HCT116 (cell line): ENCODE data around the gene WNK2. TPM values are rescaled to one million over a fixed set of nuclear protein-coding genes. Genes with fewer than 3 reads are reported as not detected.

Experiments used
- ATAC-seq: fragments of 200-7000 bp; cut with Tn5 transposase; 2 replicates; pipeline ENCODE4 v1.9.1; 2020; ENCODE audit warnings: mild to moderate bottlenecking, moderate library complexity
- BruUV-seq: library from RNA; stranded (reverse); fragments of 400-500 nt; replicated peaks from 2 replicates; lab custom pipeline; 2021; lab: Mats Ljungman, UMichigan
- CTCF ChIA-PET: fragments of 300-600 bp; sonication (Branson Sonifier 250); formaldehyde crosslinking; loops from one replicate; lab custom pipeline; 2021; ENCODE audit warnings: antibody characterized with exemption; lab: Charles Lee
- POLR2A ChIA-PET: fragments of 300-600, 350-600 bp; sonication (Branson Sonifier 250); formaldehyde crosslinking; loops from one replicate; lab custom pipeline; 2021; ENCODE audit warnings: antibody characterized with exemption; lab: Charles Lee
- RAD21 ChIA-PET, 2 experiments: fragments of 300-600 bp; sonication (Branson Sonifier 250); formaldehyde crosslinking; loops; one replicate each; lab custom pipeline; 2023; ENCODE audit warnings: low total read pairs in 2 of 2; ENCODE audit not compliant: uncharacterized antibody in 2 of 2, unreplicated experiment in 2 of 2, low non-redundant PET in 1 of 2; lab: Charles Lee
- DNase-seq: peaks from one replicate; pipeline ENCODE4 v3.0.0-alpha.2; 2010; ENCODE audit warnings: low read depth, low spot score
- H2AFZ ChIP-seq: fragments of 200-600 bp; shearing (Covaris generic), sonication (generic); 2 replicates; pipeline ENCODE4 v1.6.1; 2017; ENCODE audit warnings: low read depth, mixed run types, mixed read lengths, antibody characterized with exemption, low read length; ENCODE audit not compliant: poor library complexity, severe bottlenecking
- H3K27ac ChIP-seq: 2 replicates; pipeline ENCODE4 v1.5.1; 2012; ENCODE audit warnings: low read depth, low read length
- H3K27me3 ChIP-seq: fragments of 200-600 bp; sonication (generic); 2 replicates; pipeline ENCODE4 v1.6.1; 2016; ENCODE audit warnings: mixed run types, low read length, mixed read lengths; ENCODE audit not compliant: insufficient read depth
- H3K36me3 ChIP-seq, 2 experiments: fragments of 200-500 bp in 1 of 2; fragments of 200-600 bp in 1 of 2; sonication (Bioruptor generic) in 1 of 2; sonication (generic) in 1 of 2; 2 replicates each; pipeline versions ENCODE4 v1.5.1 to v1.6.1; 2014 to 2016; ENCODE audit warnings: low read length in 2 of 2, inconsistent platforms in 1 of 2, mixed read lengths in 1 of 2, mixed run types in 1 of 2; ENCODE audit not compliant: insufficient read depth in 2 of 2, control insufficient read depth in 1 of 2
- H3K4me1 ChIP-seq, 2 experiments: fragments of 200-600 bp in 1 of 2; sonication (generic) in 1 of 2; 2 replicates each; pipeline versions ENCODE4 v1.5.1 to v1.6.1; 2012 to 2017; ENCODE audit warnings: low read length in 2 of 2, inconsistent platforms in 1 of 2, mild to moderate bottlenecking in 1 of 2, mixed read lengths in 1 of 2, mixed run types in 1 of 2, moderate library complexity in 1 of 2; ENCODE audit not compliant: insufficient read depth in 2 of 2, control insufficient read depth in 1 of 2
- H3K4me2 ChIP-seq: fragments of 200-600 bp; sonication (generic); 2 replicates; pipeline ENCODE4 v1.6.1; 2017; ENCODE audit warnings: mixed run types, low read length, mixed read lengths
- H3K4me3 ChIP-seq, 2 experiments: fragments of 200-600 bp in 1 of 2; sonication (generic) in 1 of 2; replicated peaks in 1 of 2; 2 replicates each; pipeline ENCODE4 v1.5.1; 2011 to 2016; ENCODE audit warnings: low read length in 2 of 2, control low read depth in 1 of 2, low read depth in 1 of 2, mild to moderate bottlenecking in 1 of 2, mixed read lengths in 1 of 2, mixed run types in 1 of 2
- H3K79me2 ChIP-seq: fragments of 200-600 bp; sonication (generic); 2 replicates; pipeline ENCODE4 v1.6.1; 2017; ENCODE audit warnings: mild to moderate bottlenecking, mixed run types, low read length, moderate library complexity, mixed read lengths; ENCODE audit not compliant: insufficient read depth
- H3K9ac ChIP-seq: fragments of 200-600 bp; sonication (generic); 2 replicates; pipeline ENCODE4 v1.6.1; 2016; ENCODE audit warnings: low read length, mixed read lengths
- H3K9me2 ChIP-seq: fragments of 200-600 bp; sonication (generic), shearing (Covaris generic); 2 replicates; pipeline ENCODE4 v1.6.1; 2017; ENCODE audit warnings: mixed run types, mild to moderate bottlenecking, moderate library complexity; ENCODE audit not compliant: insufficient read depth
- H3K9me3 ChIP-seq, 2 experiments: fragments of 200-500 bp in 1 of 2; fragments of 200-600 bp in 1 of 2; sonication (Bioruptor generic) in 1 of 2; sonication (generic) in 1 of 2; 2 replicates each; pipeline ENCODE4 v1.6.1; 2014 to 2017; ENCODE audit warnings: low read length in 2 of 2, mixed read lengths in 2 of 2, inconsistent platforms in 1 of 2, low read depth in 1 of 2, mild to moderate bottlenecking in 1 of 2, mixed run types in 1 of 2, moderate library complexity in 1 of 2; ENCODE audit not compliant: control insufficient read depth in 1 of 2, insufficient read depth in 1 of 2
- H4K20me1 ChIP-seq: fragments of 200-600 bp; sonication (generic), shearing (Covaris generic); 2 replicates; pipeline ENCODE4 v1.6.1; 2017; ENCODE audit warnings: mixed run types, mild to moderate bottlenecking, moderate library complexity; ENCODE audit not compliant: insufficient read depth
- CEBPB ChIP-seq: IDR thresholded peaks from 2 replicates; pipeline ENCODE4 v1.6.1; 2012; ENCODE audit warnings: low read depth
- CTCF ChIP-seq, 3 experiments: fragments of 200-600 bp in 1 of 3; sonication (generic) in 1 of 3; IDR thresholded peaks in 2 of 3; conservative IDR thresholded peaks in 1 of 3; 2 replicates each; pipeline ENCODE4 v1.5.1; 2012 to 2017; ENCODE audit warnings: low read depth in 2 of 3, low read length in 2 of 3, antibody characterized with exemption in 1 of 3, borderline replicate concordance in 1 of 3, control low read depth in 1 of 3, mild to moderate bottlenecking in 1 of 3, mixed read lengths in 1 of 3, mixed run types in 1 of 3, moderate library complexity in 1 of 3; ENCODE audit not compliant: insufficient read depth in 1 of 3
- EZH2 ChIP-seq: fragments of 200-600 bp; sonication (generic); IDR thresholded peaks from 2 replicates; pipeline ENCODE4 v1.6.1; 2017; ENCODE audit warnings: antibody characterized with exemption, mixed run types
- RAD21 ChIP-seq: IDR thresholded peaks from 2 replicates; pipeline ENCODE4 v1.6.1; 2012; ENCODE audit warnings: low read depth, mild to moderate bottlenecking
- REST ChIP-seq: IDR thresholded peaks from 2 replicates; pipeline ENCODE4 v1.6.1; 2012; ENCODE audit warnings: low read depth
- ZFX ChIP-seq: fragments of 450-650 bp; IDR thresholded peaks from 2 replicates; pipeline ENCODE4 v1.6.1; 2017
- intact Hi-C: fragments of 100-400 bp; cut with micrococcal nuclease; formaldehyde crosslinking; loops from 2 replicates; pipeline ENCODE4 v1.10.0; 2022
- total RNA-seq: library from RNA; stranded (reverse); gene quantifications from one replicate; pipeline ENCODE4 v1.2.1, GENCODE V29; 2021; ENCODE audit not compliant: unreplicated experiment

WNK2 gene
- total RNA-seq, 1 experiment from 2014 or later = 24.4 TPM

- no peak overlapping the region for H3K9ac ChIP-seq
- no peaks in the 10 kb centered on the region; a peak in 1 of 4 replicates for H3K36me3 ChIP-seq
- H2AFZ ChIP-seq = no peak overlapping the region
- H3K79me2 ChIP-seq = no peaks in the 10 kb centered on the region
- ChIA-PET POLR2A (no interaction called here), CTCF (interaction anchor here (0.5 to 1.9 kb wide), 14 partner anchors 10 to 299 kb away, joined by 3 to 13 read pairs (median 6); no protein-coding TSS in a partner anchor), RAD21 (interaction anchor here (0.7 to 1.2 kb wide), 5 partner anchors 138 to 264 kb away, joined by 3 to 7 read pairs (median 4); no protein-coding TSS in a partner anchor)
- H3K9me3 ChIP-seq = no peaks in the 10 kb centered on the region
- H3K9me2 ChIP-seq = no peaks in the 10 kb centered on the region
- H3K27me3 ChIP-seq = no peaks in the 10 kb centered on the region
- intact Hi-C loops = loop anchor here (1.0 to 10.0 kb wide), 2 partner anchors 142 to 262 kb away; no protein-coding TSS in a partner anchor
- ATAC-seq = peak; percentile 86
- no peak overlapping the region for H3K27ac ChIP-seq
- H3K4me2 ChIP-seq = no peak overlapping the region
- no TSS peak for BruUV-seq
- DNase-seq = peak; percentile 42
- no peak overlapping the region for H3K4me3 ChIP-seq
- no peaks in the 10 kb centered on the region for H4K20me1 ChIP-seq
- TF ChIP-seq CEBPB (no peak), ZFX (no peak), RAD21 (peak; percentile 86), EZH2 (no peak), REST (no peak), CTCF (IDR thresholded peaks at IDR 0.05 in 2 of 3, conservative IDR thresholded peaks at IDR 0.05 in 1 of 3; ENCODE audit: borderline replicate concordance in 1 of 3, insufficient read depth in 1 of 3, low read depth in 2 of 3, low read length in 2 of 3) (peak; percentile 74 to 84 (median 81))
- no peaks in the 10 kb centered on the region for H3K4me1 ChIP-seq
Observed at GRCh38 chr9:93302586-93303257, 118.8 kb downstream of the WNK2 start.
